Eye (tissue), 1 donor: ENCODE measurements around the gene C1orf53.
A peak's percentile ranks its signal among the peaks of the same experiment; 100 is the strongest.
"Not testable (repeated sequence)": the region's sequence is repeated elsewhere in the genome, so short reads cannot be mapped to it uniquely, and the experiment has no call there.

Source experiments
- DNase-seq: peaks from one replicate; pipeline ENCODE4 v3.0.0-alpha.2; 2015

C1orf53 gene

GRCh38 chr1:197902454-197903195 is at the start of gene C1orf53:
Gene C1orf53, plus strand, starts transcription at chr1:197902630. Its CDS starts 20 bp downstream, at chr1:197902650.
- peak; percentile 96 for DNase-seq

GRCh38 chr1:197855751-197856150 is 46.7 kb upstream of the C1orf53 start:
- DNase-seq: not testable (repeated sequence)

- DNase-seq: no peak
These were observed 45.0 kb upstream of the C1orf53 start for GRCh38 chr1:197857477-197857876.

- DNase-seq: no peak
These were observed 43.4 kb upstream of the C1orf53 start for GRCh38 chr1:197859024-197859423.

GRCh38 chr1:197862221-197862620 is 40.2 kb upstream of the C1orf53 start:
- no peak for DNase-seq

- peak; percentile 10 for DNase-seq
These were observed 39.8 kb upstream of the C1orf53 start for GRCh38 chr1:197862671-197863070.

- no peak for DNase-seq
These were observed 36.6 kb upstream of the C1orf53 start for GRCh38 chr1:197865809-197866208.

GRCh38 chr1:197868751-197869489 is 33.5 kb upstream of the C1orf53 start:
- DNase-seq: peak; percentile 17

GRCh38 chr1:197869490-197870077 is 32.8 kb upstream of the C1orf53 start:
- no peak for DNase-seq

- DNase-seq: no peak
These were observed 25.5 kb upstream of the C1orf53 start for GRCh38 chr1:197876894-197877293.

GRCh38 chr1:197880385-197880784 is 22.0 kb upstream of the C1orf53 start:
- DNase-seq: not testable (repeated sequence)

GRCh38 chr1:197882241-197882640 is 20.2 kb upstream of the C1orf53 start:
- not testable (repeated sequence) for DNase-seq

- no peak for DNase-seq
These were observed 18.3 kb upstream of the C1orf53 start for GRCh38 chr1:197884173-197884572.

GRCh38 chr1:197890936-197891335 is 11.5 kb upstream of the C1orf53 start:
- DNase-seq: no peak

- DNase-seq: no peak
These were observed 9.7 kb upstream of the C1orf53 start for GRCh38 chr1:197892684-197893083.

- peak; percentile 35 for DNase-seq
These were observed 6.1 kb upstream of the C1orf53 start for GRCh38 chr1:197896301-197896700.

- no peak for DNase-seq
These were observed 3.4 kb upstream of the C1orf53 start for GRCh38 chr1:197899037-197899436.

GRCh38 chr1:197902131-197902453 is 338 bp upstream of the C1orf53 start:
- no peak for DNase-seq

GRCh38 chr1:197903196-197903514 is 725 bp downstream of the C1orf53 start:
- no peak for DNase-seq

GRCh38 chr1:197904126-197904787 is 1.8 kb downstream of the C1orf53 start:
- DNase-seq: peak; percentile 49

GRCh38 chr1:197905699-197906351 is 3.4 kb downstream of the C1orf53 start:
- DNase-seq: peak; percentile 17

GRCh38 chr1:197907846-197908616 is 5.6 kb downstream of the C1orf53 start:
- DNase-seq: peak; percentile 19
